ENCODE results near the gene ELAVL4.

Gene ELAVL4

GRCh38 chr1:50108497-50109059 lies at the start of gene ELAVL4:
Gene ELAVL4 (plus strand): TSS chr1:50108920. CDS start chr1:50109190, 270 bp downstream.
- H3K4me3 Mint-ChIP-seq, result peak within 1 kb of the TSS; percentile 36 to 55 (median 48)

GRCh38 chr1:50060279-50060678 lies 48.4 kb upstream of the ELAVL4 start:
- no peaks in the 10 kb centered on the region for H3K4me1 Mint-ChIP-seq
- peaks cover 13% of the 10 kb centered on the region for H3K9me3 Mint-ChIP-seq
- no peaks in the 10 kb centered on the region for H3K27me3 Mint-ChIP-seq (ENCODE audit: low read depth)
- no peak overlapping the region for H3K4me3 Mint-ChIP-seq
- no peaks in the 10 kb centered on the region for H3K36me3 Mint-ChIP-seq (ENCODE audit: low read depth)
- no peak for TF ChIP-seq CTCF (IDR thresholded peaks at IDR 0.05; ENCODE audit: unreplicated experiment in 3 of 3)
- no peak overlapping the region for H3K27ac Mint-ChIP-seq

More at GRCh38 chr1:50108497-50109059, at the start of gene ELAVL4:
- H3K9me3 Mint-ChIP-seq, result no peaks in the 10 kb centered on the region
- H3K4me1 Mint-ChIP-seq, result no peaks in the 10 kb centered on the region
- H3K27ac Mint-ChIP-seq, result peak within 1 kb of the TSS in 2 of 3 experiments; percentile 44 to 45
- H3K27me3 Mint-ChIP-seq (ENCODE audit: low read depth), result peaks cover 25% of the 10 kb centered on the region
- TF ChIP-seq CTCF (IDR thresholded peaks at IDR 0.05; ENCODE audit: unreplicated experiment in 3 of 3), result no peak
- no peaks in the 10 kb centered on the region for H3K36me3 Mint-ChIP-seq (ENCODE audit: low read depth)

GRCh38 chr1:50066806-50067205 lies 41.9 kb upstream of the ELAVL4 start:
- H3K4me1 Mint-ChIP-seq, result no peaks in the 10 kb centered on the region

GRCh38 chr1:50074931-50075330 lies 33.8 kb upstream of the ELAVL4 start:
- TF ChIP-seq CTCF (IDR thresholded peaks at IDR 0.05; ENCODE audit: unreplicated experiment in 3 of 3), result no peak
- Mint-ChIP-seq H3K4me3 (no peak overlapping the region), H3K27ac (no peak overlapping the region), H3K4me1 (no peaks in the 10 kb centered on the region), H3K27me3 (ENCODE audit: low read depth) (no peaks in the 10 kb centered on the region), H3K36me3 (ENCODE audit: low read depth) (no peaks in the 10 kb centered on the region), H3K9me3 (peaks cover 25% of the 10 kb centered on the region)

More at GRCh38 chr1:50066806-50067205, 41.9 kb upstream of the ELAVL4 start:
- H3K27me3 Mint-ChIP-seq (ENCODE audit: low read depth), result no peaks in the 10 kb centered on the region
- H3K27ac Mint-ChIP-seq, result no peak overlapping the region
- H3K9me3 Mint-ChIP-seq, result peaks cover 12% of the 10 kb centered on the region
- no peak for TF ChIP-seq CTCF (IDR thresholded peaks at IDR 0.05; ENCODE audit: unreplicated experiment in 3 of 3)
- H3K4me3 Mint-ChIP-seq, result no peak overlapping the region
- no peaks in the 10 kb centered on the region for H3K36me3 Mint-ChIP-seq (ENCODE audit: low read depth)

- Mint-ChIP-seq H3K4me3 (no peak overlapping the region), H3K36me3 (ENCODE audit: low read depth) (no peaks in the 10 kb centered on the region), H3K4me1 (no peaks in the 10 kb centered on the region), H3K9me3 (peaks cover 24% of the 10 kb centered on the region), H3K27ac (no peak overlapping the region), H3K27me3 (ENCODE audit: low read depth) (no peaks in the 10 kb centered on the region)
- no peak for TF ChIP-seq CTCF (IDR thresholded peaks at IDR 0.05; ENCODE audit: unreplicated experiment in 3 of 3)
These were observed 31.4 kb upstream of the ELAVL4 start for GRCh38 chr1:50077273-50077672.

GRCh38 chr1:50080904-50081586 lies 27.7 kb upstream of the ELAVL4 start:
- no peak overlapping the region for H3K4me3 Mint-ChIP-seq
- H3K36me3 Mint-ChIP-seq (ENCODE audit: low read depth), result no peaks in the 10 kb centered on the region
- no peak overlapping the region for H3K27ac Mint-ChIP-seq
- H3K27me3 Mint-ChIP-seq (ENCODE audit: low read depth), result no peaks in the 10 kb centered on the region
- no peak for TF ChIP-seq CTCF (IDR thresholded peaks at IDR 0.05; ENCODE audit: unreplicated experiment in 3 of 3)
- H3K4me1 Mint-ChIP-seq, result no peaks in the 10 kb centered on the region
- peaks cover 13% of the 10 kb centered on the region for H3K9me3 Mint-ChIP-seq

Data from nephron (organoid).